HG03442 (cell line): ENCODE results near the gene CPZ.
"Not testable (repeated sequence)": the region's sequence is repeated elsewhere in the genome, so short reads cannot be mapped to it uniquely, and the experiment has no call there.

Source experiments
- ATAC-seq: cut with Tn5 transposase; IDR thresholded peaks from one replicate; pipeline ENCODE4 v1.9.1; 2021; ENCODE audit warnings: mild to moderate bottlenecking, moderate library complexity; ENCODE audit not compliant: unreplicated experiment

Gene CPZ

DNA sequence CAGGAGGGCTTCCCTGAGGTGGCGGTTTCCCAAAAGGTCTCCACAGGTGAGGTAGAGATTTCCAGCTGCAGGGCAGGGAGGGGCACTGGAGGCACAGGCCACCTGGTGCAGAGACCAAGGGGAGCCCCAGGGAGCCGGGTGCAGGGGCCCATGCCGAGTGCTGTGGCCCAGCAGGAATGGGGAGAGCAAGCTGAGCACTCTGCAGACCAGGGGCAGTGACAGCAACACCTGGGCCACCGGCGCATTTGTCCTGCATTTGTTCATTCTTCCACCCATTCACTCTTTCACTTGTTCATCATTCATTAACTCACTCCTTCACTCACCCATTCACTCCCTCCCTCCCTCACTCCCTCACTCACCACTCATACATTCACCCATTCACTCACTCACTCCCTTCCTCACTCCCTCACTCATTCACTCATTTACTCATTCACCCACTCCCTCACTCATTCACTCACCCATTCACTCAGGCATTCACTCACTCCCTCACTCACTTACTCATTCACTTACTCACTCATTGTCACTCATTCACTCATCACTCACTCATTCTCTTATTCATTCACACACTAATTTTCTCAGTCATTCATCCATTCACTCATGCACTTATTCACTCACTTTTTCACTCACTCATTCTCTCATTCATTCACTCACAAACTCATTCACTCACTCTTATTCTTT lies 16.3 kb downstream of the CPZ start:
- ATAC-seq = no peak

- no peak for ATAC-seq
Observed at GRCh38 chr4:8609406-8609805, 16.8 kb downstream of the CPZ start.

GRCh38 chr4:8609824-8610350 lies 17.3 kb downstream of the CPZ start:
- ATAC-seq = no peak

- no peak for ATAC-seq
Observed at GRCh38 chr4:8610858-8611616, 18.5 kb downstream of the CPZ start.

DNA sequence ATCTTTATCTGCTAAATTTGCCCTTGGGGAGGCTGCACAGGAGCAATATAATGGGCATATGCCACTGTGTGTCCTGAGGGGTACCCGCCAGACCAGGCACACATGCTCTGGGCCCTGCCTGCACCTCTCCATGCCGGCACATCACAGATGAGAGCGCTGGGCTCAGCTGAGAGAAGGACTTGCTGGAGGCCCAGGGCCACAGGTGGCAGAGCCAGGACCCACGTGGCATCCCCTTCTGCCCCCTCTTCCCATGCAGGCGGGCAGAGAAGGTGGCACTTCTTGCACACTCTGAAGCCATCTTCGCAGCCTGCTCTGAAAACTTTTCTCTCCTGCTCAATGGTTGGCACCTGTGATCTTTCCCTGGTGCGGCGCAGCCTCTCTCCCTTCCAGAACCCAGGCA lies 20.1 kb downstream of the CPZ start:
- no peak for ATAC-seq

DNA sequence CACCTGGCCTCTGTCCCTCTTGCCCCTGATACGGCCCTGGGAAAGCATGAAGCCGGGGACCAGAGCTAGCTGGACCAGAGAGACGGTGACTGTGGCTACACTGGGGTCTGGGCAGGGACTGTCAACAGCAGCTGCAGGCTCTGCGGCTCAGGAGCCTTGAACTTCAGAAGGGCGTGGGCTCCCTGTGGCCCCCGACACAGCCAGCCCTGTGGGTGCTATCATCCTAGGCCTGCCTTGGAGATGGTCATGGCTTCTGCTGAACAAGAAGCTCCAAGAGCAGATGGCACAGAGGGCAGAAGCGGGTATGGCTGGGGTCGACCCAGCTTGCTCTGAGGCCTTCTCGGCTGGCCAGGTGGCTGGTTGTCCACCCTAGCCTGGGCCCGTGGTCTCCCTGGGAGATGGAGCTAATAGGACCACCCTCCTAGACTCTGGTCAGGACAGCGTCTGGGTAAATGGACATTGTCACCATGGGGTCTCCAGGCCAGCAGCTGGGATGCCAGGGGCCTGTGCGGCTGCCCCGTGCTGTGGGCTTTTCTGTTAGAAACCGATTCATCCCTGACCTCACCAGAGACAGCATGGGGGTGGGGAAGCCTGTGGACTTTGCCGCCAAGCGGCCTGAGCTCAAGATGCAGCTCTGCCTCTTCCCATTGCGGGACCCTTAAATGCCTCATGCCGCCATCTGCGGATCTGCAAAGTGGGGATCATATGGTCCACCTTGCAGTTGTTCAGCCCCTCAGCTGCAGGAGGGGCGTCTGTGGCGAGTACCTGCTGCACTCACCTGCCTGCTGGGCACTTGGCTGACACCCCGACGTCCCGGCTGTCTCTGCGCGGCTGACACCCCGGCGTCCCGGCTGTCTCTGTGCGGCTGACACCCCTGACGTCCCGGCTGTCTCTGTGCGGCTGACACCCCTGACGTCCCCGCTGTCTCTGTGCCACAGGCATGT lies 21.1 kb downstream of the CPZ start:
- no peak for ATAC-seq

DNA sequence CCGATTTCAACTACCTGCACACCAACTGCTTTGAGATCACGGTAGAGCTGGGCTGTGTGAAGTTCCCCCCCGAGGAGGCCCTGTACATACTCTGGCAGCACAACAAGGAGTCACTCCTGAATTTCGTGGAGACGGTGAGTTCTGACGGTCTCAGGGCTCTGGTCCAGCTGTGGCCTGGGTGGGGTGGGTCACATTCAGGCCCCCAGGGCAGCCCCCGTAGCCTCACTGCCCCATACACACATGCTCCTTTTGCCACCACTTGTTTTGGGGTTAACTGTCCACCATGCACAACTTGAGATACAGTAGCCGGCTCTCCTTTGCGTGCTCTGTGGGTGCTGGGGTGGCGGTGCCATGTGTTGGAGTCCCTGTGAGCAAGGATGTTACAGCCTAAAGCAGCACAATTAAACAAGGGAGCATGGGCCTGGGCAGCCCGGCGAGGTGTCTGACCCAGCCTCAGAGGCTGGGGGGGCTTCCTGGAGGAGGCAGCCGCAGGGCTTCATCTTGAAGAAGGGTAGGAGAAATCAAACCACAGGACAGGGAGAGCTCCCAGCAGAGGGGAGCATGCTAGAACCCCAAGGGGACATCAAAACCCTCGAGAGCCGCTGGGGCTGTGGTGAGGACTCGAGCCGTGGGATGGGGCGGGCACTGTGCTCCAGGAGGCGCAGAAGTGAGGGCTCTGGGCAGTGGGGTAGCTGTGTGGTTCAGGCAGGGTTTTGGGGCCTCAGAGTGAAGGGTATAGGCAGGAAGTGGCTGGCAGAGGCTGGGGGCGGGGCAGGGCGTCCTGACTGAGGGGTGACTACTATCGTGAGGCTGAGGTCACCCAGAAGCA lies 22.0 kb downstream of the CPZ start:
- no peak for ATAC-seq

DNA sequence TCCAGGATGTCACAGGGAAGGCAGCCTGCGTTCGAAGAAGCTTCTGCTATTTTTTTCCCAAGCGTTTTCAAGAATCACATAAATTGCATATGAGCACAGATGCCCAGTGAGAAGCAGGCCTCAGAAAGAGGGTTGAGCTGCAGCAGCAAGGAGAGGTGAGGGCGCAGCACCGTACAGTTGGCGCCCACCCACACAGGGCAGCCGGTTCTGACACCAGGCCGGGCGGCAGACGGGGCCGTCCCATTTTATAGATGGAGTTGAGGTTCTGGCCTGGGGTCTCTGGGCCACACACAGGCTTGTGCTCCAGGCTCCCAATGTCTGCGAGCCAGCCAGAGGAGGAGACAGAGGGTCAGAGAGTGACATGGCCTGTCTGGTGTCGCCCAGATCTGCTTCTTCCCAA lies 22.8 kb downstream of the CPZ start:
- ATAC-seq = no peak

- no peak for ATAC-seq
Observed at GRCh38 chr4:8615921-8616787, 23.6 kb downstream of the CPZ start.

GRCh38 chr4:8616831-8617230 lies 24.3 kb downstream of the CPZ start:
- no peak for ATAC-seq

GRCh38 chr4:8617486-8618040 lies 25.0 kb downstream of the CPZ start:
- no peak for ATAC-seq

- no peak for ATAC-seq
Observed at GRCh38 chr4:8618421-8618820, 25.9 kb downstream of the CPZ start.

- ATAC-seq = no peak
Observed at GRCh38 chr4:8618961-8619720, 26.6 kb downstream of the CPZ start.

GRCh38 chr4:8621135-8621534 lies 28.6 kb downstream of the CPZ start:
- not testable (repeated sequence) for ATAC-seq

- ATAC-seq = not testable (repeated sequence)
Observed at GRCh38 chr4:8624601-8625272, 32.2 kb downstream of the CPZ start.

- not testable (repeated sequence) for ATAC-seq
Observed at GRCh38 chr4:8630240-8630905, 37.8 kb downstream of the CPZ start.

DNA sequence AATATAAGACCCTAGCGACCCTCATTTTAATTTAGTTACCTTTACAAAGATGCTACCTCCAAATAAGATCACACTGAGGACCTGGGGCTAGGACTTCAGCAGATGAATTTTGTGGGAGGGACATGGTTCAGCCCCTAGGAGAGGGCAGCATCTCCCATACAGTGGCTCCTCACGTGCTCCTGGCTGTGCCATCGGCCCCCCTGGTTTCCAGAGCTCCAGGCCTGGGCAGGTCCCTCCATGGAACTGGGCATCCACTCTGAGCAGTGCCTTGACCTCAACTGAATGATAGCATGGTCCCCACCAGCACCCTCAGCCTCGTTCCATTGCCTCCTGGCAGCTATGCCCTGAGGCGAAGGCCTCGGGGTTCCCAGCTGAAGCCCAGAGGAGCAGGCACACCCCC lies 39.3 kb downstream of the CPZ start:
- not testable (repeated sequence) for ATAC-seq
